HCT116 (cell line): ENCODE results near the gene PLEKHG3. TPM values are rescaled to one million over a fixed set of nuclear protein-coding genes. Genes with fewer than 3 reads are reported as not detected.

Experiments
- ATAC-seq: fragments of 200-7000 bp; cut with Tn5 transposase; 2 replicates; pipeline ENCODE4 v1.9.1; 2020; ENCODE audit warnings: mild to moderate bottlenecking, moderate library complexity
- BruUV-seq: library from RNA; stranded (reverse); fragments of 400-500 nt; replicated peaks from 2 replicates; lab custom pipeline; 2021; lab: Mats Ljungman, UMichigan
- CTCF ChIA-PET: fragments of 300-600 bp; sonication (Branson Sonifier 250); formaldehyde crosslinking; loops from one replicate; lab custom pipeline; 2021; ENCODE audit warnings: antibody characterized with exemption; lab: Charles Lee
- POLR2A ChIA-PET: fragments of 300-600, 350-600 bp; sonication (Branson Sonifier 250); formaldehyde crosslinking; loops from one replicate; lab custom pipeline; 2021; ENCODE audit warnings: antibody characterized with exemption; lab: Charles Lee
- RAD21 ChIA-PET, 2 experiments: fragments of 300-600 bp; sonication (Branson Sonifier 250); formaldehyde crosslinking; loops; one replicate each; lab custom pipeline; 2023; ENCODE audit warnings: low total read pairs in 2 of 2; ENCODE audit not compliant: uncharacterized antibody in 2 of 2, unreplicated experiment in 2 of 2, low non-redundant PET in 1 of 2; lab: Charles Lee
- DNase-seq: peaks from one replicate; pipeline ENCODE4 v3.0.0-alpha.2; 2010; ENCODE audit warnings: low read depth, low spot score
- H2AFZ ChIP-seq: fragments of 200-600 bp; shearing (Covaris generic), sonication (generic); 2 replicates; pipeline ENCODE4 v1.6.1; 2017; ENCODE audit warnings: low read depth, mixed run types, mixed read lengths, antibody characterized with exemption, low read length; ENCODE audit not compliant: poor library complexity, severe bottlenecking
- H3K27ac ChIP-seq: 2 replicates; pipeline ENCODE4 v1.5.1; 2012; ENCODE audit warnings: low read depth, low read length
- H3K27me3 ChIP-seq: fragments of 200-600 bp; sonication (generic); 2 replicates; pipeline ENCODE4 v1.6.1; 2016; ENCODE audit warnings: mixed run types, low read length, mixed read lengths; ENCODE audit not compliant: insufficient read depth
- H3K36me3 ChIP-seq, 2 experiments: fragments of 200-500 bp in 1 of 2; fragments of 200-600 bp in 1 of 2; sonication (Bioruptor generic) in 1 of 2; sonication (generic) in 1 of 2; 2 replicates each; pipeline versions ENCODE4 v1.5.1 to v1.6.1; 2014 to 2016; ENCODE audit warnings: low read length in 2 of 2, inconsistent platforms in 1 of 2, mixed read lengths in 1 of 2, mixed run types in 1 of 2; ENCODE audit not compliant: insufficient read depth in 2 of 2, control insufficient read depth in 1 of 2
- H3K4me1 ChIP-seq, 2 experiments: fragments of 200-600 bp in 1 of 2; sonication (generic) in 1 of 2; 2 replicates each; pipeline versions ENCODE4 v1.5.1 to v1.6.1; 2012 to 2017; ENCODE audit warnings: low read length in 2 of 2, inconsistent platforms in 1 of 2, mild to moderate bottlenecking in 1 of 2, mixed read lengths in 1 of 2, mixed run types in 1 of 2, moderate library complexity in 1 of 2; ENCODE audit not compliant: insufficient read depth in 2 of 2, control insufficient read depth in 1 of 2
- H3K4me2 ChIP-seq: fragments of 200-600 bp; sonication (generic); 2 replicates; pipeline ENCODE4 v1.6.1; 2017; ENCODE audit warnings: mixed run types, low read length, mixed read lengths
- H3K4me3 ChIP-seq, 2 experiments: fragments of 200-600 bp in 1 of 2; sonication (generic) in 1 of 2; replicated peaks in 1 of 2; 2 replicates each; pipeline ENCODE4 v1.5.1; 2011 to 2016; ENCODE audit warnings: low read length in 2 of 2, control low read depth in 1 of 2, low read depth in 1 of 2, mild to moderate bottlenecking in 1 of 2, mixed read lengths in 1 of 2, mixed run types in 1 of 2
- H3K79me2 ChIP-seq: fragments of 200-600 bp; sonication (generic); 2 replicates; pipeline ENCODE4 v1.6.1; 2017; ENCODE audit warnings: mild to moderate bottlenecking, mixed run types, low read length, moderate library complexity, mixed read lengths; ENCODE audit not compliant: insufficient read depth
- H3K9ac ChIP-seq: fragments of 200-600 bp; sonication (generic); 2 replicates; pipeline ENCODE4 v1.6.1; 2016; ENCODE audit warnings: low read length, mixed read lengths
- H3K9me2 ChIP-seq: fragments of 200-600 bp; sonication (generic), shearing (Covaris generic); 2 replicates; pipeline ENCODE4 v1.6.1; 2017; ENCODE audit warnings: mixed run types, mild to moderate bottlenecking, moderate library complexity; ENCODE audit not compliant: insufficient read depth
- H3K9me3 ChIP-seq, 2 experiments: fragments of 200-500 bp in 1 of 2; fragments of 200-600 bp in 1 of 2; sonication (Bioruptor generic) in 1 of 2; sonication (generic) in 1 of 2; 2 replicates each; pipeline ENCODE4 v1.6.1; 2014 to 2017; ENCODE audit warnings: low read length in 2 of 2, mixed read lengths in 2 of 2, inconsistent platforms in 1 of 2, low read depth in 1 of 2, mild to moderate bottlenecking in 1 of 2, mixed run types in 1 of 2, moderate library complexity in 1 of 2; ENCODE audit not compliant: control insufficient read depth in 1 of 2, insufficient read depth in 1 of 2
- H4K20me1 ChIP-seq: fragments of 200-600 bp; sonication (generic), shearing (Covaris generic); 2 replicates; pipeline ENCODE4 v1.6.1; 2017; ENCODE audit warnings: mixed run types, mild to moderate bottlenecking, moderate library complexity; ENCODE audit not compliant: insufficient read depth
- EZH2 ChIP-seq: fragments of 200-600 bp; sonication (generic); IDR thresholded peaks from 2 replicates; pipeline ENCODE4 v1.6.1; 2017; ENCODE audit warnings: antibody characterized with exemption, mixed run types
- JUND ChIP-seq: IDR thresholded peaks from 2 replicates; pipeline ENCODE4 v1.6.1; 2012
- RAD21 ChIP-seq: IDR thresholded peaks from 2 replicates; pipeline ENCODE4 v1.6.1; 2012; ENCODE audit warnings: low read depth, mild to moderate bottlenecking
- YY1 ChIP-seq: IDR thresholded peaks from 2 replicates; pipeline ENCODE4 v1.6.1; 2011; ENCODE audit warnings: low read length, low read depth, moderate library complexity, mild to moderate bottlenecking; ENCODE audit not compliant: insufficient replicate concordance; ENCODE audit errors: extremely low read depth
- ZFX ChIP-seq: fragments of 450-650 bp; IDR thresholded peaks from 2 replicates; pipeline ENCODE4 v1.6.1; 2017
- intact Hi-C: fragments of 100-400 bp; cut with micrococcal nuclease; formaldehyde crosslinking; loops from 2 replicates; pipeline ENCODE4 v1.10.0; 2022
- total RNA-seq: library from RNA; stranded (reverse); gene quantifications from one replicate; pipeline ENCODE4 v1.2.1, GENCODE V29; 2021; ENCODE audit not compliant: unreplicated experiment
- TF ChIP-seq, protein P1 (sequence below), 3 experiments: fragments of 200-600 bp in 1 of 3; sonication (generic) in 1 of 3; IDR thresholded peaks in 2 of 3; conservative IDR thresholded peaks in 1 of 3; 2 replicates each; pipeline ENCODE4 v1.5.1; 2012 to 2017; ENCODE audit warnings: low read depth in 2 of 3, low read length in 2 of 3, antibody characterized with exemption in 1 of 3, borderline replicate concordance in 1 of 3, control low read depth in 1 of 3, mild to moderate bottlenecking in 1 of 3, mixed read lengths in 1 of 3, mixed run types in 1 of 3, moderate library complexity in 1 of 3; ENCODE audit not compliant: insufficient read depth in 1 of 3

PLEKHG3 gene
- total RNA-seq, 1 experiment from 2014 or later, result 55.6 TPM

DNA sequence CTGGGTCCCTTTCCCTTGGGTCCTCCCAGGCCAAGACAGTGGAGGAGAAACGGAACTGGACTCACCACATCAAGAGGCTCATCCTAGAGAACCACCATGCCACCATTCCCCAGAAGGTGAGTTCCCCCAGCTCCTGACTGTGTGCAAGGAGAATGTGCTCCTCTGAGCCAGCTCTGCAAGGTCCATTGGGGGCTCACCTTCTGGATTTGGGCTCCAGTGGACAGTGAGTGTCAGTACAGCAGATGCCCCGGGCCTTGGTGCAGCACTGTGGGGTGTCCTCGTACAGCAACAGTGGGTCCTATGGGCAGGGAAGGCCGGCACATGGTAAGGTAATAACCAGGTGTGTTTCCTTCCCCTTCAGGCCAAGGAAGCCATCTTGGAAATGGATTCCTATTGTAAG lies 27.8 kb downstream of the PLEKHG3 start:
- BruUV-seq, result no TSS peak
- TF ChIP-seq JUND (no peak), RAD21 (no peak), YY1 (no peak), EZH2 (no peak)
- TF ChIP-seq, protein P1, sequence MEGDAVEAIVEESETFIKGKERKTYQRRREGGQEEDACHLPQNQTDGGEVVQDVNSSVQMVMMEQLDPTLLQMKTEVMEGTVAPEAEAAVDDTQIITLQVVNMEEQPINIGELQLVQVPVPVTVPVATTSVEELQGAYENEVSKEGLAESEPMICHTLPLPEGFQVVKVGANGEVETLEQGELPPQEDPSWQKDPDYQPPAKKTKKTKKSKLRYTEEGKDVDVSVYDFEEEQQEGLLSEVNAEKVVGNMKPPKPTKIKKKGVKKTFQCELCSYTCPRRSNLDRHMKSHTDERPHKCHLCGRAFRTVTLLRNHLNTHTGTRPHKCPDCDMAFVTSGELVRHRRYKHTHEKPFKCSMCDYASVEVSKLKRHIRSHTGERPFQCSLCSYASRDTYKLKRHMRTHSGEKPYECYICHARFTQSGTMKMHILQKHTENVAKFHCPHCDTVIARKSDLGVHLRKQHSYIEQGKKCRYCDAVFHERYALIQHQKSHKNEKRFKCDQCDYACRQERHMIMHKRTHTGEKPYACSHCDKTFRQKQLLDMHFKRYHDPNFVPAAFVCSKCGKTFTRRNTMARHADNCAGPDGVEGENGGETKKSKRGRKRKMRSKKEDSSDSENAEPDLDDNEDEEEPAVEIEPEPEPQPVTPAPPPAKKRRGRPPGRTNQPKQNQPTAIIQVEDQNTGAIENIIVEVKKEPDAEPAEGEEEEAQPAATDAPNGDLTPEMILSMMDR (IDR thresholded peaks at IDR 0.05 in 2 of 3, conservative IDR thresholded peaks at IDR 0.05 in 1 of 3; ENCODE audit: borderline replicate concordance in 1 of 3, insufficient read depth in 1 of 3, low read depth in 2 of 3, low read length in 2 of 3), result no peak
- TF ChIP-seq, all 23 proteins: peak for 0
- POLR2A ChIA-PET, result no interaction called here

DNA sequence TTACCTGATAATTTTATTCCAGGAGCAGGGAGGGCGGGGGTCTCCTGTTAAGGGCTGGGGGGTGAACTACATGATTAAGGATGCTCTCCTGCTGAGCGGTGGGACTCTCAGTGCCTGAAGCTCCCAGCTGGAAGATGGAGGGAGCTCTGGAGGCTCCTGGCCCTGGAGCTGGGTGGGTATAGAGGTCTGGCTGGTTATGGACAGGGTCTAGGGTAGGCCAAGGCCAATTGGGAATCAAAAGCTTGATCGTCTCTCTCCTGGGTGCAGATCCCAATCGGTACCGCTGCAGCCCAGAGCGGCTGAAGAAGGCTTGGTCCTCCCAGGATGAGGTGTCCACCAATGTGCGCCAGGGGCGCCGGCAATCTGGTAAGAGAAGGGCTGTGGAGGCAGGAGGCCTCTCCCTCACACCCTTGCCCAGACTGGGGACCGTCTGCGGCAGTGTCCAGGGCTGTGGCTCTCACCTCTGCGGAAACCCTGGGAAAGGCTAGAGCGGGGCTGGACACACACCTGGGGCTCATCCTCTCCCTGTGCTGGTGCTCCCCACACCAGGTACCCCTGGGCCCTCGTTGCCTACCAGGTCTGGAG lies 28.4 kb downstream of the PLEKHG3 start:
- POLR2A ChIA-PET, result no interaction called here
- TF ChIP-seq JUND, result no peak
- no peak for TF ChIP-seq ZFX
- Histone ChIP-seq H3K27me3 (no peaks in the 10 kb centered on the region), H4K20me1 (no peaks in the 10 kb centered on the region), H3K9ac (no peak overlapping the region), H3K36me3 (peaks cover 34% of the 10 kb centered on the region in 2 experiments), H3K79me2 (peaks cover 11% of the 10 kb centered on the region; the same call in 1 of the 2 replicates), H2AFZ (no peak overlapping the region), H3K27ac (no peak overlapping the region), H3K4me1 (no peaks in the 10 kb centered on the region), H3K9me3 (no peaks in the 10 kb centered on the region), H3K9me2 (no peaks in the 10 kb centered on the region), H3K4me3 (no peak overlapping the region), H3K4me2 (no peak overlapping the region)
- no TSS peak for BruUV-seq
- CTCF ChIA-PET, result interaction anchor here (0.7 kb wide), 1 partner anchor 400 kb away, joined by 3 read pairs; no protein-coding TSS in a partner anchor
- RAD21 ChIA-PET, result no interaction called here
- DNase-seq (no peak), ATAC-seq (no peak)
- intact Hi-C loops, result no loop called here

More for the DNA sequence above, 27.8 kb downstream of the PLEKHG3 start:
- H4K20me1 ChIP-seq, result no peaks in the 10 kb centered on the region; the same call in 1 of the 2 replicates
- H3K4me2 ChIP-seq, result no peak overlapping the region
- CTCF ChIA-PET, result interaction anchor here (0.7 kb wide), 1 partner anchor 399 kb away, joined by 3 read pairs; no protein-coding TSS in a partner anchor
- H3K36me3 ChIP-seq, result peaks cover 31 to 36% of the 10 kb centered on the region in 2 experiments
- peaks cover 1% of the 10 kb centered on the region in 2 experiments for H3K4me1 ChIP-seq
- ATAC-seq (no peak), DNase-seq (no peak)
- H2AFZ ChIP-seq, result no peak overlapping the region
- H3K27ac ChIP-seq, result no peak overlapping the region
- H3K9me3 ChIP-seq, result no peaks in the 10 kb centered on the region
- RAD21 ChIA-PET, result no interaction called here
- no peak overlapping the region for H3K9ac ChIP-seq
- no peak overlapping the region for H3K4me3 ChIP-seq
- H3K79me2 ChIP-seq, result peaks cover 16% of the 10 kb centered on the region; the same call in 1 of the 2 replicates
- H3K9me2 ChIP-seq, result no peaks in the 10 kb centered on the region
- intact Hi-C loops, result no loop called here
- H3K27me3 ChIP-seq, result no peaks in the 10 kb centered on the region
